Hindlimb muscle (tissue), 1 donor: Measurements from ENCODE around the gene CFL1. TPM values are rescaled to one million over a fixed set of nuclear protein-coding genes. Genes with fewer than 3 reads are reported as not detected.

Source experiments
- DNase-seq: peaks from one replicate; pipeline ENCODE4 v3.0.0-alpha.2; 2013
- polyA plus RNA-seq: library from polyadenylated mRNA; unstranded; fragments of 120-200 nt; gene quantifications from one replicate; pipeline ENCODE4 v1.2.1, GENCODE V29; 2013; ENCODE audit not compliant: insufficient read length

CFL1 gene
- polyA plus RNA-seq, 1 donor: 626 TPM

DNA sequence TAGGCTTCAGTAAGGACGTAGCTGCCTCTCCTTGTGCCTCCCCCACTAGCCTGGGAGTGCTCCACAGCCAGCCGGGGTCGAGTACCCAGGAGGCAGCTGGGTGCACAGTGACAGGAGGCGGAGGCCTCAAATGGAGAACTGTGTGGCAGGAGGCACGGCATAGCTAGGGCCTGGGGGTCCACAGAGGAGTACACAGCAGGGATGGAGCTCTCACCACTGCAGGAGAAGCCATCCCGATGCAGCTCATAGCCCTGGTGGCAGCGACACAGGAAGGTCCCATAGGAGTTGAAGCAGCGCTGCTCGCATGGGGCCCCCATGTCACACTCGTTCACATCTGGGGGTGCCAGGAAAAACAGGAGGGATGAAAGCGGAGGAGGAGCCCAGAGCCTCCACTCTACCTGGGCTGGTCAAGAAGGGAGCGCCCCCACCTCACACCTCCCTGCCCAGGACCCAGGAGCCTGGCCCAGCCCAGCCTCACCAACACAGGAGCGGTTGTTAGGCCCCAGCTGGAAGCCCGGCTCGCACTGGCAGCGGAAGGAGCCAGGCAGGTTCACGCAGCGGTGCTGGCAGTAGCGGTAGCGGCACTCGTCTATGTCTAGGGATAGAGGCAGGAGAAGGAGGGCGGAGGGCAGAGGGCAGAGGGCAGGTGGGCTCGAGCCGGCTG is 11.8 kb upstream of the CFL1 start:
- DNase-seq: no peak

DNA sequence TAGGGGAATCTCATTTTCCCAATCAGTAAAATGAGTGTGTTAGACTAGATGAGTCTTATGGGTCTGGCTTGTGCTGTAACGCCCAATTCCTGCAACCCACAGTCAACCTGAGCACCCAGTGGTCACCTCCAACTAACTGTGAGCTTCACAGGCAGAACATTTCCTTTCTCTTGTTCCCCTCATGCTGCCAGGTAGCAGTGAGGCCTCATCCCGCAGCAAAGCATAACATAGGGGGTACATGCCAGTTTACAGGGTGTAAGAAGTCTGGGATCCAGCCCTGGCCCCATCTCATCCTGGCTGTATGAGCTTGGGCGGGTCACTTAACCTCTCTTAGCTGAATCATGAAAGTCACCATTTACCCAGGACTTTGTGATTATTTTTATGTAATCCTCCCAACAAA is 10.9 kb upstream of the CFL1 start:
- DNase-seq: no peak

DNA sequence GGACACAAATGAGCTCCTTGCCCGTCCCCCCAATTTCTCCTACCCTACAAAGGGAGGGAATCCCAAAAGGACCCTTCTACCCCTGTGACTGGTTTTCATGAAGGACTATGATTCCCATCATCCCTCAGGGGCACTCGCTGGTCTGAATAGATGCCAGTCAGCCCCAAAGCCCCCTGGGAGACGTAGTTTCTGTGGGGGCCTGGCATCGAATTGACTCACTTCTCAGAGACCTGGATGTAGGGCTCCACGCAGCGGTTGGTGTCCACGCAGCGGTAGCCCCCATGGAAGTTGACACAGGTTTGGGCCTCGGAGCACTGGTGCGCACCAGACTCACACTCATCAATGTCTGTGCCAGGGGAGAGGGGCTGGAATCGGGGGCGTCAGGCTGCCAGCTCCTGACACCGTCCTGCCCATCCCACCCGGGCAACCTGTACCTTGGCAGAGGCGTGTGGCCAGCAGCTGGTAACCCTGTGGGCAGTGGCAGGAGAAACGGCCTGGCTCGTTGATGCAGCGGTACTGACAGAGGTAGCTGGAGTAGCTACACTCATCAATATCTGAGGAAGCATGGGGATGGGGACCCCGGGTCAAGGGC is 10.2 kb upstream of the CFL1 start:
- no peak for DNase-seq

DNA sequence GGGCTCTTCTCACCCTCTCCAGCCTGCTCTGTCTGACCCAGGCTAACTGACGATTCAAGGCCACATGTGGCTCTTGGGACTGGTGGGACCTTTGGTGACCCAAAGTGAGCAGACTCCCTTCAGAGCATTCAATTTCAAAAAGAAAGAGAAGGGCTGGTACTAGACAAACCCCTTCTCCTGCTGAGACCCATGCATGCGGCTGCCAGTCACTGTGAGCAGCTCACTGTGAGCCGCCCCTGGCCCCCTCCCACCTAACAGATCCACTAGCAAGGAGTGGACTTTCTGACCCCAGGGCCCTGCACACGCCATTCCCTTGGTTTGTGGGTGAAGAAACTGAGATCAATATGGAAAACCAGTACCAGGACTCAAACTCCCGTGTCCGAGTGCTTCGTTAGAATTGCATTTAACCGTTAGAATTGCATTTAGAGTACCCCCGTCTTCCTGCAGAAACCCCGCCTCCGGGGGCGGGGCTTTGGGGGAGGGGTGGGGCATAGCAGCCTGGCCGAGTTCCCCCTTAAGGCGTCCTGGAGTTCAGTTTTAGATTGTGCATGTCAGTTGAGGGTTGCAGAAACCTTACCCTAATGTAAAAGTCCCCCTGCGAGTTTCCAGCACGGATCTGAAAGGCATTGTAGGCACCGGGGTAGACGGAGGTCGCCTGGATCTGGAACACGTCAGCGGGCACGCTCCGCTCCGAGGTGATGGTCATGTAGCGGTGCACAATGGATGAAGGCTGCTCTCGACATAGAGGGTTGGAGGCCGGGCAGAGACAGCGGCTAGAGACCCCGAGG is 9.5 kb upstream of the CFL1 start:
- DNase-seq: no peak

DNA sequence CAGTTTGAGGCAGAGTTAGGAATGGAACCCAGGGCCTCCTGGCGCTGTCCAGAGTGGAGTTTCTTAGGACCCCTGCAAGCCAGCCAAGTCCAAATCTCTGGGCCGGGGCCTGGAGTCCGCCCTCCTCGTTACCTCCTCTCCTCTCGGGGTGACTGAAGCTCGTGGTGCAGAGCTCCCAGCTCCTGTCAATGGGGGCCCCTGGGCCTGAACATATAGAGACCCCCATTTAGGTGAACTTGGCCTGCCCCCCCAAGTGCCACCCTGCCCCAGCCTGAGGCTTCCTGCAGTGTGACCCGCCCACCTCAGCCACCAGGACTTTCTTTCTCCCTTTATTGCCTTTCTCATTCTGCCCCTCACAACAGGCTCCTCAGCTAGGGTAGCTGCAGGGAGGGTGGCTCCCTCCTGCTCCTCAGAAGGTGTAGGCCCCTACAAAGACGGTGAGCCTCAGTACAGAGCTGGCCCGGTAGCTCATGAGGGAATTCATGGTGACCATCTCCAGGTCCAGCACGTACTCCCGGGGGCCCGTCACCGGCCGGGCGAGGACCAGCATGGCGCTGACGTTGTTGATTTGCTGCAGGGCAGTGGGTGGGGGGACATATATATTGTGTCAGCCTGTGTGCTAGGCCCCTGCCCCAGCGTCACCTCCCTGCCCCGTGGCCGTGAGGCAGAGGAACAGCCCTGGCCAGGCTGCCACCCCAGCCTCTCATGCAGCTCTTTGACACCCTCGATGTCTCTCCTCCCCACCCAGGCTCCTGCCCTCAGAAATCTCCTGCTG is 8.7 kb upstream of the CFL1 start:
- no peak for DNase-seq

DNA sequence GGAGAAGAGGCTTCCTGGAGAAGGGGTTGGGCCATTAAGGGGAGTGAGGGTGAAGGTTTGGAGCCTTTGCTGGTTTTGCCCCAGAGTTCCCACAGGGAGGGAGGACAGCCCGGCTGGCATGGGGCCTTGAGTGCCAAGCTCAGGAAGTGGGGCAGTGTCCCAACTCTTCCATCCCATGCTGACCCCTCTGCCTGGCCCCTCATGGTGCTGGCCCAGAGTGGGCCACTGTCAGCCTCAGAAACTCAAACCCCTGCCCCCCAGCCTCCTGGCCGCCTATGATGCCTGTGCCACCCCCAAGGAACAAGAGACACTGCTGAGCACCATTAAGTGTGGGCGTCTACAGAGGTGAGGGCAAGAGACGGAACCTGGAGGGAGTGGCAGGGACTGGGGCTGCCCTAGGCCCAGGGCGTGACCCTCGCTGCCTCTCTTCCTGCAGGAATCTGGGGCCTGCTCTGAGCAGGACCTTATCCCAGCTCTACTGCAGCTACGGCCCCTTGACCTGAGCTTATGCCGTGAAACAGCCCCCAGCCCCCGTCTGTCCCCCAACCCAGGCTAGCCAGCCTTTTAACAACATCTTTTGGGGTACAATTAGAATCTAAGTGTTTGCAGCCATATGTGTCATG is 7.7 kb upstream of the CFL1 start:
- DNase-seq: no peak

DNA sequence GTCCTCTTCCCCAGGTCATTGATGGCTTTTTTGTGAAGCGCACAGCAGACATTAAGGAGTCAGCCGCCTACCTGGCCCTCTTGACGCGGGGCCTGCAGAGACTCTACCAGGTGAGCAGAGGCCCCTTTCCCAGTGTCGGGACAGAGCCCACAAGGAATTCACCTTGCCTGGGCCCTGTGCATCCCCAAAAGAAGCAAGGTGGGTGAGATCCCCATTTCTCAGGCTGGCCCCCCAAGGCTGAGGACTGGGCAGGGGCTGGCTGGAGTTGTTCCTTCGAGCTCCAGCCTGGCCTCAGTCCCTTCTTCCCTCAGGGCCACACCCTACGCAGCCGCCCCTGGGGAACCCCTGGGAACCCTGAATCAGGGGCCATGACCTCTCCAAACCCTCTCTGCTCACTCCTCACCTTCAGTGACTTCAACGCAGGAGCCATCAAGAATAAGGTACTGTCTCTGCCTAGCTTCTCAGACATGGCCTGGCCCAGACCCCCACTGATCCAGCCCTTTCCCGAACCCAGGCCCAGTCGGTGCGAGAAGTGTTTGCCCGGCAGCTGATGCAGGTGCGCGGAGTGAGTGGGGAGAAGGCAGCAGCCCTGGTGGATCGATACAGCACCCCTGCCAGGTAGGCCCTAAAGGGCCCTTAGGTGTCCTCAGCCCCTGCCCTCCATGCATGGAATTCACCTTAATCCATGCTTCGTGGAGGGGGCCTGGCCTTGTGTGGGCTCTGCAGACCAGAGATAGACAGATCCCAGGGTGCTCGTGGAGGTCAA is 6.9 kb upstream of the CFL1 start:
- DNase-seq: no peak

DNA sequence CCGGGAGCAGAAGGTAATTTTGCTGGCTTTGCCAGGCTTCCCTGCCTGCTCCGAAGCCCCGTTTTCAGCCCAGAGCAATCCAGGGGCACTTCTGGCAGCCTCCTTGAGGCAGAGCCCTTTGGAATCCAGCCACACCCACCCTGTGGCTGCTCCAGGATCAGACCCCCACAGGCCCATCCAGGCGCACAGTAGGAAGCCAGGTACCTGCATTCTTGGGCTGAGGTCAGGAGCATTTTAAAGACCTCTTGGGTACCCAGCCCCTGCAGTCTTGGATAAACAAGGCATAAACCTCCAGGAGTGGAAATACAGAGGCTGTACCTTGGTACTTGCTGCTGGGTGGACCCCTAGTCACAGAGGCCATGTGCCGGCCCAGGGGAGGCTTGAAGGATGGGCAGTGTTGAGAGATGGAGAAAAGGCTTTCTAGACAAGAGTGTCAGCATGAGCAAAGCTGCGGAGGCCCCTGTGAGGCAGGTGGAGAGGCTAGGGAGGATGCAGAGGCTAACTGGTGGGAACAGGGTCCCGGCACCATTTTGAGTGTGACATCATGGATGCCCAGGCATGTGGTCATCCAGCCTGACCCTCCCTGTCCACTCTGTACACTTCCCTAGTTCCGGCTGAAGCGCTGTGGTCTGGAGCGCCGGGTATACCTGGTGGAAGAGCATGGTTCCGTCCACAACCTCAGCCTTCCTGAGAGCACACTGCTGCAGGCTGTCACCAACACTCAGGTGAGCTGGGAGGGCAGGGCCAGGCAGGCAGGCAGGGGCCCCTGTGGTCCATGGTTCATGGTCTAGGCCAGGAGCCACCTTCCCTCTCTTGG is 6.1 kb upstream of the CFL1 start:
- no peak for DNase-seq

DNA sequence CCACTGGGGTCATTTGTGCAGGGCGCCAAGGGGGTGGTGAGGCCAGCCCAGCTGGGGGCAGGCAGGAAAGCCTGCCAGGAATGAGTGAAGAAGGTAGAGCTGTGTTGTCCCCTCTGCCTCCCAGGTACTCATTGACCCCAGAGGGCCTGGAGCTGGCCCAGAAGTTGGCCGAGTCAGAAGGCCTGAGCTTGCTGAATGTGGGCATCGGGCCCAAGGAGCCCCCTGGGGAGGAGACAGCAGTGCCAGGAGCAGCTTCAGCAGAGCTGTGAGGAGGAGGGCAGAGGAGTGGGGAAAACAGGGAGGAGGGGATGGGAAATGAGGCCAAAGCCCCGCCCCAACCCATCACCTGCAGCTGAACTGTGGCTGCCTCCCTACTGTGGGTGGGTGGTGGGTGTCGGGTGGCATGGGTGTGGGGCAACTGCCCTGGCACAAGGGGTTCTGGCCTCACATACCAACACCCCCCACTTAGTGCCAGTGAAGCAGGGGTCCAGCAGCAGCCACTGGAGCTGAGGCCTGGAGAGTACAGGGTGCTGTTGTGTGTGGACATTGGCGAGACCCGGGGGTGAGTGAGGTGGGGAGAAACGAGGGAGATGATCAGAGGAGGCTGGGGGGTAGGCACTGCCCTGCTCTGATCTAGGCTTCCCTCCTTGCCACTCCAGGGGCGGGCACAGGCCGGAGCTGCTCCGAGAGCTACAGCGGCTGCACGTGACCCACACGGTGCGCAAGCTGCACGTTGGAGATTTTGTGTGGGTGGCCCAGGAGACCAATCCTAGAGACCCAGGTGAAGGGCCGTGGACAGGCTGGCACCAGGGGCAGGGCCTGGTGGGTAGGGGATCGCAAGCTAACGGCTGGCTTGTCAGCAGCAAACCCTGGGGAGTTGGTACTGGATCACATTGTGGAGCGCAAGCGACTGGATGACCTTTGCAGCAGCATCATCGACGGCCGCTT is 5.2 kb upstream of the CFL1 start:
- no peak for DNase-seq

DNA sequence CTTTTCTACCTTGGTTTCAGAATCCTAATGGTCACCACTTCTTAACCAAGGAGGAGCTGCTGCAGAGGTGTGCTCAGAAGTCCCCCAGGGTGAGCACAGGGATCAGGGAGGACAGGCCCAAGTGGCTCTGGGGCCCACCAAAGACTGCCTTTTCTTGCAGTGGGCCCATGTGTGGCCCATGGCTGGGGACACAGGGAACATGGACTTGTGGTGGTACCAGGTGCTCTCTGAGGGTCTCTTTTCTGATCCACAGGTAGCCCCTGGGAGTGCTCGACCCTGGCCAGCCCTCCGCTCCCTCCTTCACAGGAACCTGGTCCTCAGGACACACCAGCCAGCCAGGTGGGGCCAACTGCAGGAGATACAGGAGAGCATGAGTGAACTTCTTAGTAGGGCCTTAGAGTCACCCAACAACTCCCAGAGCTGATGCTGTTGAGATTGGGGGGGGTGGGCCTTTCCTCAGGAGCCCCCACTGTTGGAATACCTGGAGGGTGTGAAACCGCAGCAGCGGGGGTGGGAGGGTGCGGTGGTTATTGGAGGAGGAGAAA is 4.3 kb upstream of the CFL1 start:
- DNase-seq: no peak

DNA sequence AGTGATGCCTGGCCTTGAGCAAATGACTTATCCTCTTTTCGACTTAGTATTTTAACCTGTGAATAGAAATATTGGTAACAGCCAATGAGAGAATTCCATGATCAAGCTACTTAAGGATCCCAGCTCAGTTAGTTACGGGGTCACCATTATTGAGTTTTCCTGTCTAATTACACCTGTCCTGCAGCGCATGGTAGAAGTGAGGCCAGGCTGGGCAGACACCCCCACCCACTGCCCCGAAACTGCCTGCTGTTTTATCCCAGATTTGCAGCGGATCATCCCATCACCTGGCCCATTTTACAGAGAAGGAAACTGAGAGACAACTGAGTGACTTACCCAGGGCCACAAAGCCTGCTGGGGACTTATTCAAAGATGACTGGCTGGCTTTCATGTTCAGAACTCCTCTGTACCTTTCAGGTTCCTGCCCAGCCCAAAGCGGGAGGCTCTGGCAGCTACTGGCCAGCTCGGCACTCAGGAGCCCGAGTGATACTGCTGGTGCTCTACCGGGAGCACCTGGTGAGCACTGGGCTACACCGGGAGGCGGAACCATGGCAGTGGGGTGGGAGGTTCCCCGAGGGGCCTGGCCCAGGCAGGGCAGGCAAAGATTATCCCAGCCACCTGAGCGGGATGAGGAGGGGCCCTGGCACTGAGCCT is 3.7 kb upstream of the CFL1 start:
- DNase-seq: no peak

DNA sequence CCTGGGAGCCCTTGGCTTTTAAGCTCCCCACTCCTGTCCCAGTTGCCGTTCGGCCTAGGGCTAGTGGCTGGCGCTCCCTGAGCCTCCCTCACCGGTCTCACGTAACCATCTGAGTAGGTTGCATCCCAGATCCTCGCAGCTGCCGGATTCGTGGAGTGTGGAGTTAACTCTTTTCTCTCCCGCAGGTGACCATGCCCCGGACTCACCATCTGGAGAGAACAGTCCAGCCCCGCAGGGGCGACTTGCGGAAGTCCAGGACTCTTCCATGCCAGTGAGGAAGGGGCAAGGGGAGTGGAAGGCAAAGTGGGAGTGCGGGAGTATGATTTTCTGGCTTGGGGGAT is 3.2 kb upstream of the CFL1 start:
- DNase-seq: no peak

DNA sequence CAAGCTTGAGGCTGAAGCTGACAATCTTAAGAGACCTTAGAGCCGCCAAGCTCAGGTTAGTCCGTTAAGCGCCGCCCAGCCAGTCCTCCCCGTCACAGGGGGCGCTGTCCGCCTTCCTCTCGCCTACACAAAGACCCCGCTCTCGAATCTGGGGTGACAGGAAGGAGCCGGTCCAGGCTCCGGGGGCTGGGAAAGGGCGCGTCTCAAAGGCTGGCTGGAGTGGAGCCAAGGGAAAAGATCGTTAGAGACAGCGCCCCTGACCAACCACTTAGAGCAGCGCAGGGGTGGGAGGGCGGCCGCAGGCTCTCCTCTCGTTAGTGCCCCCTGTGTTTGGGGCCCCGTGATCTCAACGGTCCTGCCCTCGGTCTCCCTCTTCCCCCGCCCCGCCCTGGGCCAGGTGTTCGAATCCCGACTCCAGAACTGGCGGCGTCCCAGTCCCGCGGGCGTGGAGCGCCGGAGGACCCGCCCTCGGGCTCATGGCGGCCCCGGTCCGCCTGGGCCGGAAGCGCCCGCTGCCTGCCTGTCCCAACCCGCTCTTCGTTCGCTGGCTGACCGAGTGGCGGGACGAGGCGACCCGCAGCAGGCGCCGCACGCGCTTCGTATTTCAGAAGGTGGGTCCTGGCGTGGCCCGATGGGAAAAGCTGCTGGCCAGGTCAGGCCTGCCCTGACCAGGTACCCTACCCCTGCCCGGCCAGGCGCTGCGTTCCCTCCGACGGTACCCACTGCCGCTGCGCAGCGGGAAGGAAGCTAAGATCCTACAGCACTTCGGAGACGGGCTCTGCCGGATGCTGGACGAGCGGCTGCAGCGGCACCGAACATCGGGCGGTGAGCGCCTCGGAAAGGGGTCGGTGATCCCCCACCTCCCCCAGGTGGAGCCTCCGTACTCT is 2.5 kb upstream of the CFL1 start, which contains the start of gene MUS81:
Gene MUS81, plus strand, starts transcription at position 156 of the 887 bp plus-strand sequence. Its CDS starts 321 bp downstream, at position 477.
- peak; percentile 94 for DNase-seq

DNA sequence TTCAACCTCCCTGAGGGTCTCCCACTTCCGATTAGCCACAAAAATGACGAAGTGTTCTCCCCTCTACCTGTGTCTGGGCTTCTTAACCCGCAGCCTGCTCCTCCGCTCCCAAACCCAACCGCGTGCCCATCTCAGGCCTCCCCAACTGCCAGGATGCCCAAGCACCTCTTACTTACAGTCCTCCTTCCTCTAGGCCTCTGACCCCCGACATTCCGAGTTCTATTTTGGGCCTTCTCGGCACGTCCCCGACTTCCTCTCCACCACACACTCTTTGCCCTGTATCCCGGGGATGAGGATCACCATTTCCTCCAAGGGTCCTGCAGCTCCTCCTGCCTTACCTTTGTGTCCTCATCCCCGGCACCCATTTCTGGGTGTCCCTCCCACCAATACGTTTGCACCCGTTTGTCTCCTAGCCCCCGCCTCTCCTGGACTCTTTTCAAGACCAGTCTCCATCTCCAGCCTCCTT is 1.9 kb upstream of the CFL1 start:
- DNase-seq: no peak

DNA sequence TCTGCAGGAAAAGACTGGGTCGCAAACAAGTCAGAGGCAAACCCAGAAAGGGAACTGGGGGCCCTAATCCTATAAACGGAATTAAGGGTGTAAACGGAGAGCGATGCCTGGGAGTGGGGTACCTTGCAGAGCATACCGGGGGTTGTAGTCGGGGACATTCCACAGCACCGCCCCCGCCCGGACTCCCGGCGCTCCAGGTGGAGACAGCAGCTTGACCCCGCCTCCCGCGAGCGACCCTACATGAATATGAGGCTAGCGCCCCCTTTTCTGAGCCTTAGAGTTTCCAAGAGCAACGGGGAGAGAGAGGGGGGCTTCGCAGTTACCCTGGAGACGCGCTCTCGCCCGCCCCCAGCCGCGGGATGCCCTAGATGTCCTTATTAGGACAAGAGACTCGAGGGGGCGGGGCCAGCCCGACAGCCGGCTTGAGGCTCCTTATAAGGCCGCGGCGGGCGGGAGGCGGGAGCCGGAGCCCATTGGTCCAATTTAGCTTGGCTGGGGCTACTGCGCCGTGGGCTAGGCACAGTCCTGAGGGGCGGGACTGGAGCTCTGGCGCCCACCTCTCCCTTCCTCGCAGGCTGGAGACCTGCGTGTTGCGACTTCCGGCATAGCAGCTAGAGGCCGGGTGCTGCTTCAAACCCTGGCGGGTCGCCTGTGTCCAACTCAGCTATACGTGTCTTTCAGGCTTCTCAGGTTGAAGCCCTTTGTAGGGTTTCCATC is 1.3 kb upstream of the CFL1 start:
- DNase-seq: peak; percentile 95

DNA sequence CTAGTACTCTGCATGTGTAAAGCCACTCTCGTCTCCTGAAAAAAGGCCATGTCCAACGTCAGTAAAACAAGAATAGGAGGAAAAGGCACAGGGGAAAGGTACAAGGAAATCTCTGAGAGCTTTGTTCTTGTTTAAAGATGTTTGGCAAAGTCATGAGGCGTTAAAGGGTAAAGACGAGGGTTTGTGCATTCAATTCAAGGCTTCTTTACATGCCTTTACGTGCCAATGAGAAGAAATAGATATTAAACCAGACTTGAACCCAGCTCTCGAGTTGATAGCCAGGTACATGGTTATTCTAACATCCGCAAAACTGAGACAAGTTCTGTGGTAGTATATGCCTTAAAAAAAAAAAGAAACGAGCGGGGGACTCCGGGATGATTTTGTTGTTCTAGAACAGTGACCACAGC is 704 bp upstream of the CFL1 start:
- DNase-seq: no peak

DNA sequence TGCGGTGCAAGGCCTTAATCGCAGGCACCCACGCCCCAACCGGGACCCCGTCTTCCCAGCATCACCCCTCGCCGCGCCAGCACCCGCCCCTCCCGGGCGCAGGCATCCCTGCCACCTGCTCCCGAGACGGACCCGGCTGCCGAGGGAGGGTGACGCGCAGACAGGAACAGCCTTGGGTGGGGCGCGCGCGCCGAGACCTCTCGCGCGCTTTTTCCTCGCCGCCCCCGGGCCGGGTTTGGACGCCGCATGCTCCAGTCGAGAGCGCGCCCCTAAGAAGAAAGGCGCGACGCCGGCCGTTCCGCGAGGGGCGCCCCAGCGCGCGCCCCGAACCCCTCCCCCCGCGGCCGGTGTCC is 504 bp downstream of the CFL1 start:
- DNase-seq: no peak
